ENCODE results near the gene RPS18.
"Not testable (repeated sequence)": the region's sequence is repeated elsewhere in the genome, so short reads cannot be mapped to it uniquely, and the experiment has no call there.

The RPS18 gene

DNA sequence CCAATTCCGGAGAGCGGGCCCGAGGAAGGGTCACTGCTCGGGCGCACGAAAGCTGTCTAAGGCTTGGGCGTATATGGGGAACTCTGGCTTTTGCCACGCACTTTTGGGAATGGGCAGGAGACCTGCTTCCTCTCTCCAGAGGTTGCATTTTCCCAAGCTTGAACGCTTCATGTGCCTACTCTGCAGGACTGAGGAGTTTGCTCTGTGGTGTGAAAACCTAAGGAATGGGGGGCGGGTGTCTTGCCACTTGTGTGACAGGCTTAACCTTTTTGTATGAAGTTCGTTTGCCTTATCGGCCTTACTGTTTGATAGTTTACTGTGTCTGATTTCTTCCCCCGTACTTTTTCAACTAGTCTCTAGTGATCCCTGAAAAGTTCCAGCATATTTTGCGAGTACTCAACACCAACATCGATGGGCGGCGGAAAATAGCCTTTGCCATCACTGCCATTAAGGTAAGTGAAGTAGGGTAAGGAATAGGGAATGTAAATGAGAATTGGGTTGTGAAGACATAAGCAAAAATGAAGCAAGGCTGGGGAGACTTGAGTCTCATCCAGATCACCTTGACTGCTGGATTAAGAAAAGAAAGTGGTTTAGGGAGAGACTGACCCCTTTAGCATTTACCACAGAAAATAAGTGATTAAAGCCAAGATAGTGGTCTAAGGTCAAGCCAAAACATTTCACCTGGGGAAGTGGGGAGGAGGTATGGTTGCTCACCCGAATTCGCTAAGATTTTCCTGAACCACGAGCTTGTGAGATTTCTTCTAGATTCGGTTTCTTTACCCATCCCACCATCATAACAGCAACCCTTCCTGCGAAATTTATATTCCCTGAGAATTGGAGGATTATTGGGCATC lies 627 bp downstream of the RPS18 start:
- DNase-seq (ENCODE audit: low spot score), result no peak

DNA sequence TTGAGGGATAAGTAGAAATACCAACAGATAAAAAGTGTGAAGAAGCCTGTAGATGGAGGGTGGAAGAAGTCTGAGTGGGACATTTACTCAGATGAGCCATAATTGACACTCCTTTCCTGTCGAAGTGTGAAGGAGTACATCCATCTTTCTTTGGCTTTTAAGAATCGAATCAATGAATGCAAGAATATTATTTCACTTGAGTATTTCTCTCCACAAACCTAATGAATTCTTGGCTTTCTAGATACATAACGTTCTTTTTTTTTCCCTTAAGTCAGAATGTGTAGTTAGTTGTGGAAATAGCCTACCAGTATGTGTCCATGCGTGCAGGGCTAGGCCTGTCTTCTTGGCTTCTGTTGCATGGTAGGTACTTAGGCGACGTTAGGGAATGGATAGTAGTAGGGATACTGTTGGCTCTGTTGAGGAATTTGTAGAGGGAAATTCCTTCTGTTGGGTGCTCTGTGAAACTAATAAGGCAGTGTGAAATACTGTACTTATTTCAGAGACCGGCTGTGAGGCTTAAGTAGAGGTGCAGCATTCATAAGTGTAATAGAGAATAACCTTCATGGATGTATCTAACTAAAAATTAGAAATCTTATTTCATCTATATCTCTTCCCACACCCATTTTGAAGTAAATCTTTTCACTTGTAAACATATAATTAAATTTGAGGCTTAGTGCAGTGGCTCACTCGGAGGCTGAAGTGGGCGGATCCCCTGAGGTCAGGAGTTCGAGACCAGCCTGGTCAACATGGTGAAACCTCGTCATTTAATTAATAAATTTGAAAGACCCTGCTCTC lies 1.5 kb downstream of the RPS18 start:
- DNase-seq (ENCODE audit: low spot score), result no peak

GRCh38 chr6:33273924-33274902 lies 2.3 kb downstream of the RPS18 start:
- DNase-seq (ENCODE audit: low spot score), result no peak

DNA sequence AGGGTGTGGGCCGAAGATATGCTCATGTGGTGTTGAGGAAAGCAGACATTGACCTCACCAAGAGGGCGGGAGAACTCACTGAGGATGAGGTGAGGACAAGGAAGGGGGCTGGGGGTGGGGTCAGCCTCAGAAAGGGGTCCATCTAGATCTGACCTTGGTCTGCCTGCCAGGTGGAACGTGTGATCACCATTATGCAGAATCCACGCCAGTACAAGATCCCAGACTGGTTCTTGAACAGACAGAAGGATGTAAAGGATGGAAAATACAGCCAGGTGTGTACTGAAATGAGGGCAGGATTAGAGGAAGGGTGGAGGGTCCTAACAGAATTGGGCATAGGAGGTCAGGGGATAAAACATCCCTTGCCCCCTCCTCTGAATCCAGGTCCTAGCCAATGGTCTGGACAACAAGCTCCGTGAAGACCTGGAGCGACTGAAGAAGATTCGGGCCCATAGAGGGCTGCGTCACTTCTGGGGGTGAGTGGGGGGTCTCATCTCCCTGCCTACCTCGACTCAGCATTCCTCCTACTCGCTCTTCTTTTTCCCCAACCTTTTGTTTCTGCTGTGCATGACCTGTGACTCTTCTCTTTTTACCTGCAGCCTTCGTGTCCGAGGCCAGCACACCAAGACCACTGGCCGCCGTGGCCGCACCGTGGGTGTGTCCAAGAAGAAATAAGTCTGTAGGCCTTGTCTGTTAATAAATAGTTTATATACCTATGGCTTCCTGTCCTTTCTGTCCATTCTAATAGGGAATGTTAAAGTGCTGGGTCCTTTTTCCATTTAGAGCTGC lies 4.1 kb downstream of the RPS18 start:
- not testable (repeated sequence) for DNase-seq (ENCODE audit: low spot score)

- DNase-seq (ENCODE audit: low spot score), result no peak
Measured at GRCh38 chr6:33276581-33276863, 4.6 kb downstream of the RPS18 start.

DNA sequence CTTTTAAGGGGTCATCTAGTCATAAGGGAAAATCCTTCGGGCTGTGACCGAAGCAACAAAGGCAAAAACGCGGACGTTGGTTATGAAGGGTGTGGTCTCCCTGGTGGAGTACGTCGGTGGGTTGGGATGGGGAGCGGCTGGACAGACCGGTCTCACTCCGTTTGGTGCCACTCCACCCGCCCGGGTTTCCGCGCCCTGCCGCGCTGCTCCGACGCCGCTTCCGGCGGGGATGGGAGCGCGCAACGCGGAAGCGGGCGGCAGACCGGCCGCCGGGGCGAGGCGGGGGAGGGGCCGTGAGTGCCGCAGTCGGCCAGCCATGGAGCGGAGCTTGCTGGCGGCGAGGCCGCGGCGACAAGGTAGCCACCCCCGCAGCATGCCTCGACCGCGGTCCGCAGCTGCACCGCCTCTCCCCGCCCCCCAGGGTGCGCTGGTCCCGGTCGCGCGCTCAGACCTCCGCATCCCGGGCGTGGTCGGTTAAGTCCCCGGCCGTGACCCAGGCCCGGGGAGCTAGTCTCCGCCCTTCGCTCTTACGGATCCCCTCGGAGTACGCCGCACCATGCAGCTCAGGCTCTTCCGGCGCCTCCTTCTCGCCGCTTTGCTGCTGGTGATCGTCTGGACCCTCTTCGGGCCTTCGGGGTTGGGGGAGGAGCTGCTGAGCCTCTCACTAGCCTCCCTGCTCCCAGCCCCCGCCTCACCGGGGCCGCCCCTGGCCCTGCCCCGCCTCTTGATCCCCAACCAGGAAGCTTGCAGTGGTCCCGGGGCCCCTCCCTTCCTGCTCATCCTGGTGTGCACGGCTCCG lies 5.2 kb downstream of the RPS18 start, which contains the start of gene B3GALT4:
TSS of gene B3GALT4 (plus strand) at position 260 of the 799 bp plus-strand sequence. CDS start at position 557, 297 bp downstream.
- peak; percentile 58 for DNase-seq (ENCODE audit: low spot score)

- no peak for DNase-seq (ENCODE audit: low spot score)
Measured at GRCh38 chr6:33277663-33278391, 6.0 kb downstream of the RPS18 start.

DNA sequence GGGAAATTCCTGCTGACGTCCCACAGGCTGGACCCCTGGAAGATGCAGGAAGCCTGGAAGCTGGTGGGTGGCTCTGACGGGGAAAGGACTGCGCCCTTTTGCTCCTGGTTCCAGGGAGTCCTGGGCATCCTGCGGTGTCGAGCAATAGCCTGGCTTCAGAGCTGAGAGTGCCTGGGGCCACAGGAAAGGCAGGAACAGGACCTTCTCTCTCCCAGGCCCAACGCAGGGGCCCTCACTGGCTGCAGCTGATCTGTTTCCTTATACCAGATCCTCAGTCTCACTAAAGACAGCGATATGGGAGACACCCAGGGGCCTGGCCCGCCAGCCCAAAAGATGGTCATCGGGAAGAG lies 6.5 kb downstream of the RPS18 start:
- DNase-seq (ENCODE audit: low spot score), result no peak

- no peak for DNase-seq (ENCODE audit: low spot score)
Measured at GRCh38 chr6:33278810-33279209, 6.9 kb downstream of the RPS18 start.

DNA sequence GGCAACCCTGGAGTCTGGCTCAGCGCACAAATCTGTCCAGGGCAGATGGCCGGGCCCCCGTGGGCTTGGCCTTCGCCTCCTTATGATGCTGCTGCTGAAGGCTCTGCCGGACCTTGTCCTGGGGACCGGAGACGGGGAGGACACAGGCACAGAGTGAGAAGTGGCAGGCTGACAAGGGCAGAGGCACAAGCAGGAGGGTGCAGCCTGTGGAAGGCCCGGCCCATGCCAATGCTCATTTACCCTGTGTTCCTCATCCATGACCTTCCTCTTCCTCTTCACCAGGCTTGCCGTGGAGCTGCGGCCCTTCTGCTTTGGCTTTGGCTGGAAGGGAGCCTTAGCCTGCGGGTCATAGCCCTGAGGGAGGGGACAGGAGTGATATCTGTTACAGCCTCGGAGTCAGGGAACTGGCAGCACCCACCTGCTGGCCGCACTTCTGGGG lies 7.4 kb downstream of the RPS18 start:
- DNase-seq (ENCODE audit: low spot score), result no peak

GRCh38 chr6:33279971-33280511 lies 8.2 kb downstream of the RPS18 start:
- no peak for DNase-seq (ENCODE audit: low spot score)

- no peak for DNase-seq (ENCODE audit: low spot score)
Measured at GRCh38 chr6:33280539-33280938, 8.7 kb downstream of the RPS18 start.

DNA sequence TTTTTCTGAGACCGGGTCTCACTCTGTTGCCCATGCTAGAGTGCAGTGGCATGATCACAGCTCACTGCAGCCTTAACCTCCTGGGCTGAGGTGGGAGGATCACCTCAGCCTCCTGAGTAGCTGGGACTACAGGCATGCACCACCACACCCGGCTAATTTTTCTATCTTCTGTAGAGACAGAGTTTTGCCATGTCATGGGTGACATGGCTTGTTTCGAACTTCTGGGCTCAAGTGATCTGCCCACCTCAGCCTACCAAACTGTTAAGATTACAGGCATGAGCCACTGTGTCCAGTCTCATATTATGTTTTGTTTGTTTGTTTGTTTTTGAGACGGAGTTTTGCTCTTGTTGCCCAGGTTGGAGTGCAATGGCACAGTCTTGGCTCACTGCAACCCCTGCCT lies 13.3 kb downstream of the RPS18 start:
- not testable (repeated sequence) for DNase-seq (ENCODE audit: low spot score)

DNA sequence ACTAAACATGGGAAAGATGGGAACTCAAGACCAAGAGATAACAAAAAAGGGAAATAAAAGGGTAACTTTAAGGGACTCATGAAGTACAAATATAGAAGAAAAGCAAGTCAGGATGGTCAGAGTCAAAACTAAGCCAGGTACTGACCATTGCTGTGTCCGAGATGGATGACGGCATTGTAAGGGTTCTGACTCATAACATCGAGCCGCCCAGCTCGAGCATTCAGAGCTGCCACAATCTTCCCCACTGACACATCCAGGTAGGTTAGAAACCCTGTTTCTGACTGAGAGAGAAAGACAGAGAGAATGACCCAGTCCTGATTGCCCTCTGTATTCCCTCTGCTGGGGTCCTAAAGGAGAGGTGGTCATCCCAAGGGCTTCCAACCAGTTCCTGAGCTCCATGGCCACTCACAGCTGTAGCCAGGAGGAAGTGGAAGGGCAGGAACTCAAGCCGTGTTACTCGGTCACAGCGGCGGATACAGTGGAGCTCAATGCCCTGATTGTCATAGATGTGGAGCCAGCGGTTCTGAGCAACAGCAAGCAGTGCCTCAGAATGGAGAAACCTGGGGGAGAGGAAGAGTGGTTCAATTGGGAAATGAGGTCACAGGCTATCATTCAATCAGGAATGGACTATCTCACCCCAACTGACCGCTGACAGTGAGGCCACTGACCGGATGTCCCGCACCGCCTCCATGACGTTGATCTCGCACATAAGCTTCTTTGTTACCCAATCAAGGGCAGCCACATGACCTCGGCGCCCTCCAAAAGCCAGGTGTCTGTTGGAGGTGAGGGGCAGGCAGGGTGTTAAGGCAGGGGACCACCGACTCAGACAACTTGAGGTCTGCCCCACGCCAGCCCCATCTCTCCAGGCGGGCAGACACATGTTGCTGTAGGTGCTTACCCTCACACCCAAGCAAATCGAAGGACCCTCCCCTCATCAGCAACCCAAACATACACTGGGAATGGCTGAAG lies 15.4 kb downstream of the RPS18 start:
- DNase-seq (ENCODE audit: low spot score), result no peak

DNA sequence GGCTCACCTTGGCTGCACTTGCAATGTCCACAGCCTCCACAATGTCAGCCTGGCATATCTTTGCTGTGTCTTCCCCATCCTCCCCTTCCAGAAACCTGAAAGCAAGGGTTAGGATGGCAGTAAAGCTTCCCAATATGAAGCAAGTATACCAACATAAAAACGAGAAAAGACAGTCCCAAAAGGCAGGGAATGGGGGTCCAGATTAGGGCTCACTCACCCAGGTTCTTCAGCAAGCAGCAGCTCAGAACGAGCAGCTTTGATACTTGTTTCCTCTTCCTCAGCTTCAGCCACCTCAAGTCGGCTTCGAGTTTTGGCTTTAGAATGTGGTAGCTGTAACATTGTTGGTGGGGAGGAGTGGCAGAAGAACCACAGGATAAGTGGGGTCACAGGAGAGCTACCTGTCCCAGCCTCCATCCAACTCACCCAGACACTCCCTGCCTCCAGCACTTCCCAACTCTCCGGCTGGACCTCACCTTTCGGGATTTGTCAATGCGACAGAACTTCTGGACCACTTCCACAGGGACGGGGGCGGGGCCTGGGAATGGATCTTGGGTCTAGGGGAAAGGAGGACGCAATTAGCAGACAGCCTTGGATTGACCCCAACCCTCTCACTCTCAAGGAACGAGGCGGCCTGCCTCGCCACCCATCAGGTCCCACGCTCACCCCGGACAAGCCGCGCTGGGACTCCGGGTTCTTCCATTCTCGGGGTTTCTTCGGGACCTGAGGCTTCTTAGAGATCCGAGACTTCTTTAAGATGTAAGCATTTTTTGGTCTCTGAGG lies 16.5 kb downstream of the RPS18 start:
- no peak for DNase-seq (ENCODE audit: low spot score)

- DNase-seq (ENCODE audit: low spot score), result peak; percentile 96
Measured at GRCh38 chr6:33288921-33289783, 17.3 kb downstream of the RPS18 start, which contains the start of the genes PFDN6 and WDR46. Gene PFDN6, plus strand, starts transcription at chr6:33289601. Its CDS starts 256 bp downstream, at chr6:33289857. Gene WDR46, minus strand, starts transcription at chr6:33289239. Its CDS starts 69 bp downstream, at chr6:33289170.
